Activated CD4-positive, alpha-beta memory T cell treated with anti-CD3 and anti-CD28 coated beads for 36 hours (primary cell): Measurements from ENCODE around the gene BMP8B. TPM values are rescaled to one million over a fixed set of nuclear protein-coding genes. Genes with fewer than 3 reads are reported as not detected.

Experiments used
- CTCF ChIA-PET: fragments of 350-600 bp; sonication (Branson Sonifier 250); formaldehyde crosslinking; loops from one replicate; lab custom pipeline; 2021; ENCODE audit warnings: antibody characterized with exemption, inconsistent platforms; lab: Charles Lee
- POLR2A ChIA-PET: fragments of 350-600 bp; sonication (Branson Sonifier 250); formaldehyde crosslinking; loops from one replicate; lab custom pipeline; 2021; ENCODE audit warnings: antibody characterized with exemption; lab: Charles Lee
- DNase-seq: peaks from one replicate; pipeline ENCODE4 v3.0.0-alpha.2; 2020
- H3K27ac Mint-ChIP-seq: one replicate; pipeline ENCODE4 v1.8.0; 2021; ENCODE audit warnings: mixed read lengths
- H3K27me3 Mint-ChIP-seq: one replicate; pipeline ENCODE4 v1.8.0; 2021; ENCODE audit warnings: mixed read lengths
- H3K36me3 Mint-ChIP-seq: one replicate; pipeline ENCODE4 v1.8.0; 2021; ENCODE audit warnings: mixed read lengths
- H3K4me1 Mint-ChIP-seq: one replicate; pipeline ENCODE4 v1.8.0; 2021; ENCODE audit warnings: low read depth, mixed read lengths
- H3K4me3 Mint-ChIP-seq: one replicate; pipeline ENCODE4 v1.8.0; 2021; ENCODE audit warnings: mild to moderate bottlenecking, mixed read lengths
- H3K9me3 Mint-ChIP-seq: one replicate; pipeline ENCODE4 v1.8.0; 2021; ENCODE audit warnings: mixed read lengths
- intact Hi-C: fragments of 100-400 bp; cut with micrococcal nuclease; formaldehyde crosslinking; loops from one replicate; pipeline ENCODE4 v1.15.1; 2023
- total RNA-seq, 2 experiments: library from RNA; stranded (reverse); gene quantifications; one replicate each; pipeline ENCODE4 v1.2.3, GENCODE V29; 2021

The BMP8B gene
- total RNA-seq, 2 experiments from 2014 or later = 0.53 to 0.55 TPM

DNA sequence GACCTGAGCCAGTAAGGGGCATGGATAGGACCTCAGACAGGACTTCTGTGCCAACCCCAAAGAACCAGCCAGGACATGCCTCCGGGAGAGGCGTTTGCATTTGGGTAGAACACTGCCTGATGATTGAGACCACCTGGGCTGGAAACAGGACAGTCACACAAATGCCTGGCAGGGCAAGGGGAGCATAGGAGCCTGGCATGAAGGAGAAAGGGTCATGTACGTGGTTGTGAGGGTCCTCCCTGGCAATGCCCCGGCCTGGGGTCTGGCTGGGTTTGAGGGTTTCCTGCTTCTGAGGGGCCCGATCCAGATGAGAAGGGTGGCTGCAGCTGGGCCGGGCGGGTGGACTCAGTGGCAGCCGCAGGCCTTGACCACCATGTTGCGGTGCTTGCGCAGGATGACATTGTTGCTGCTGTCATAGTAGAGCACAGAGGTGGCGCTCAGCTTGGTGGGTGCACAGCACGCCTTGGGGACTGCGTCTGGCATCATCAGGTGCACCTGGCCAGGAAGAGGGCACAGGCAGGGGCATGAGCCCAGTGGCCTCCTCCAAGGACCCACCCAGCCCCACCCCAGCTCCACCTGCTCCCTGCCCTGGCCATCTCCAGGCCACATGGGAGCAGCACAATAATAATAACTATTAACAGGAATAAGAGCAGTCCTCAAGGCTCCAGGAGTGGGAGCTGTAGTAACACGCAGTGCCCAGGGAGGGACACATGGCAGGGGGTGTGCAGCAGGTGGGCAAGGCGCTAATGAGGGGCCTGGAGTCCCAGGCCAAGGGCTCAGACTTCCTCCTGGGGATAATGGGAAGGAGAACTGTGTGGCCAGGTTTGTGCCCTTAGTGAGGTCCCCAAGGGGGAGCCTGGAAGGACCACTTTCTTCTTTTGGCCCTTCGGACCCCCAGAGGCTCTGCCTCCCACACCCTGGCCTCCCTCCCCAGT lies 28.3 kb downstream of the BMP8B start:
- no peak for DNase-seq
- Mint-ChIP-seq H3K27ac (no peak overlapping the region), H3K4me1 (no peaks in the 10 kb centered on the region), H3K4me3 (no peak overlapping the region), H3K36me3 (peaks cover 22% of the 10 kb centered on the region), H3K27me3 (no peaks in the 10 kb centered on the region), H3K9me3 (no peaks in the 10 kb centered on the region)
- intact Hi-C loops = no loop called here
- ChIA-PET CTCF (no interaction called here), POLR2A (no interaction called here)

DNA sequence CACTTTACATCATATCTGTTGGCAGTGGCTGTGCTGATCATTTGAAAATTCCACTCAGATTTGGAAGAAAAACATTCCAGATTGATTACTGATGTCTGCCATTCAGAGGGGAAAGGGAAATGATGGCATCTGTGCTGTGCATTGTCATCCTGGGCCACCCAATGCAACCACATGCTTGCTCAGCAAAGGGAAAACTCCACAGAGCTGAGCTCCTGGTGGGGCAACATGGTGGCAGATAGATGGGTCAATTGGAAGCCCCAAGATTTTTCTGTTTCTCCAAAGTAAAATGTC lies 29.3 kb downstream of the BMP8B start:
- CTCF ChIA-PET = no interaction called here
- POLR2A ChIA-PET = no interaction called here
- Mint-ChIP-seq H3K4me1 (no peaks in the 10 kb centered on the region), H3K27ac (no peak overlapping the region), H3K36me3 (peaks cover 22% of the 10 kb centered on the region), H3K4me3 (no peak overlapping the region), H3K9me3 (no peaks in the 10 kb centered on the region), H3K27me3 (no peaks in the 10 kb centered on the region)
- no peak for DNase-seq
- intact Hi-C loops = no loop called here

DNA sequence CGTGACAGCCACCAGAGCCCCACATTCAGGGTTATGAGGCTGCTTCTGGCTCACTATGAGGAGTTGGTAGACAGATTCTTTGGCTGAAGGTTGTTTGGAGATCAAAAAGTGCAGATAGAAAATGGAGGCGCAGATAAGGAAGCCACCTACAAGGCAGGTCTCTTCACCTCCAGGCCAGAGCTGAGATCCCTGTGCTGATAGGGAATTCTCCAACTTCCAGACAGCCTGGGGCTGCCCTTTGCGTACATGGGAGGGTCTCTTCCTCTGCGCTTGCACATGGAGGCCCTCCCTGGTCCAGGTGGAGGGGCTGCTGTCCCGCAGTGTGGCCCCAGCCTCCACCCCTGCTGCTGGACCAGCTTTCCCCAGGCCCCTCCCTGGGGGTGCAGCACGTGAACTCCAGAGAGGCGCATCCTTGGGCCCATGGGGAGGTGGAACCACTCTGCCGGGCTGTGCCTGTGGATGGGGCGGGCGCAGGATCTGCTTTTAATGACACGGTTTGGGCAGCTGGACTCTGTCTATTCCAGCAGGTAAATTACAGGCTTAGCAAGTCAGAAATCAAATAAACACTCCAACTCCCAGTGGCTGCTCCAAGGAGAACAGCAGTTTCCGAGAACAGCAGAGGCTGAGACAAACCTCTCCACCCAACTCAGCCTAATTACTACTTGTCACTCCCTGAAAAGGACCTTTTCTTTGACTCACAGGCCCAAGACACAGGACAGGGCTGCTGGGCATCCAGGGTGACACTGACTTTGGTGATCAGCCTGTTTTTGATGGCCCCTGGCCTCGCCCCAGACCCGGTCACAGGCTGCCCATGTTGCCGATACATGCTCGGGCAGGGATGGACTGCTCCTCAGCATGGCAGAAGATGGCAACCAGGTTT lies 29.9 kb downstream of the BMP8B start:
- Mint-ChIP-seq H3K27ac (no peak overlapping the region), H3K9me3 (no peaks in the 10 kb centered on the region), H3K36me3 (peaks cover 23% of the 10 kb centered on the region), H3K27me3 (no peaks in the 10 kb centered on the region), H3K4me1 (no peaks in the 10 kb centered on the region), H3K4me3 (no peak overlapping the region)
- DNase-seq = no peak
- ChIA-PET POLR2A (no interaction called here), CTCF (no interaction called here)
- intact Hi-C loops = no loop called here

DNA sequence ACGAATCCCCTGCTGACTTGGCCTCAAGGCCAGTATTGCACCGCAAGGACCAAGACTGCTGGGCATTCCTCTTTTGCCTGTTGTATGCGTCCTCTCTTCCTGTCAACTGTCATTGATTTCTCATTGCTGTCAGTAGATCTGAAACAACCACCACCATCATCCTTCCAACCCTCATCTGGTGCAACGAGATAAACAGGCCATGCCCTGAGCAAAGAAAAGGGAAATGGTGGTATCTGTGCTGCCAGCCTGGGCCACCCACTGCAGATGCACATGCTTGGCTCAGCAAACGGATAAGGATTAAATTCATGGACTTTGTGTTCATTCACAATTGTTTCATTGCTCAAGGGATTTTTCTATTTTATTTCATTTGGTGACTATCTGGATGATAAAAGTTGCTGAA lies 31.2 kb downstream of the BMP8B start:
- no peaks in the 10 kb centered on the region for H3K4me1 Mint-ChIP-seq
- intact Hi-C loops = no loop called here
- H3K36me3 Mint-ChIP-seq = peaks cover 31% of the 10 kb centered on the region
- POLR2A ChIA-PET = no interaction called here
- CTCF ChIA-PET = no interaction called here
- H3K27me3 Mint-ChIP-seq = no peaks in the 10 kb centered on the region
- H3K9me3 Mint-ChIP-seq = no peaks in the 10 kb centered on the region
- no peak overlapping the region for H3K4me3 Mint-ChIP-seq
- no peak overlapping the region for H3K27ac Mint-ChIP-seq
- no peak for DNase-seq

DNA sequence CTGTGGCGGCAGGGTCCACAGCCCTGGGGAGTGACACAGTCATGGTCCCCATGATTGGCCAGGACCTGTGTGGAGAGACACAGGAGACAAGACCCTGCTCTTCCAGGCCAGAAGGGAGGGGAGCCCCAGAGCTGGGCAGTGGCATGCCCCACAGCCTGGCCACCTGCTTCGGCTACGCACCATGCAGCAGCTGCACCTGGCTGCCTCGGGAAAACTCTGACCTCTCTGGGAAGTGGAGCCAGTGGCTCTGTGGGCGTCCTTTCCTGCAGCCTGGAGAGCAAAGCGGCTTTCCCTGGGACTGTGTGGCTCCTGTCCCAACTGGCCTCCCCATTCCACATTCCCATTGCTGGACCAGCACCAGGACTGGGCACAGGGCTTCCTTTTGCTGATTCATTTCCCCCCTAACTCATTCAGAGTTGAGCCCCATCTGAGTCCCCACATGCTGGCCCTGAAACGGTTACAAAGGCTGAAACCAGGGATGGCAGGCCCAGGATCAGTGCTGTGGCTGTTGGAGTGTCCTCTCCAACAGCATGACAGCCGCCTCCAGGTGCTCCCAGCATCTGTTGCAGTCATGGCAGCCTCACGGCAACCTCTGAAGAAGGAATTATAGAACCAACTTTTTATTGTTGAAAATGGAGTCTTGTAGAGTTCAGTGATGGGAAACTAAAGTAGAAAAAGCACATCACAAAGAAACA lies 32.6 kb downstream of the BMP8B start:
- CTCF ChIA-PET = no interaction called here
- no peaks in the 10 kb centered on the region for H3K27me3 Mint-ChIP-seq
- no peak for DNase-seq
- intact Hi-C loops = no loop called here
- no peaks in the 10 kb centered on the region for H3K4me1 Mint-ChIP-seq
- H3K9me3 Mint-ChIP-seq = no peaks in the 10 kb centered on the region
- peaks cover 41% of the 10 kb centered on the region for H3K36me3 Mint-ChIP-seq
- H3K27ac Mint-ChIP-seq = no peak overlapping the region
- H3K4me3 Mint-ChIP-seq = no peak overlapping the region
- POLR2A ChIA-PET = no interaction called here

DNA sequence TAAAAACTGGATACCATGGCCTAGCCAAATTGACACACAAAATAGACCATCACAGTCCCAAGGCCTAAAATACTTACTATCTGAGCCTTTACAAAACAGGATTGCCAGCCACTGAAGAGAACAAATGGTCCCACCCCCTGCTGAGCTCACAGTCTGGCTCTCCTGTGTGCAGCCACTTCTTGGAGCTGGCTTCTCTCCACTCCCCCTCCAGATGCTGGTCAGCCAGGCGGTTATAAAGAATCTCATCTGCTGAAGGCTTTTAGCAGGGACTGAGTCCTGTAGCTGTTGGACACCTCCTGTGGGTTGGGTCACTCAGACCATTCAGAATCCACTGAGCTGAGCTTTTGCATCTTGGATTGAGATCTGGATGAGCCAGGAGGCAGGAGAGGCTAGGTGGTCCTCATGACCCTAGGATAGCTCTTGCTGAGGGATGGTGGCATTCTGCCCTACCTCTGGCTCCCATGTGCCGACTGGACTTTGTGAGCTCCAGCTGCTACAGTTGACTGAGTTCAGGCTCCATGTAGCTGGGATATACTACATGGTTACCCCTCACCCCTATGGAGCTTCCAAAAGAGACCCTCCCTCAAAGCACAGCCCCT lies 33.7 kb downstream of the BMP8B start:
- H3K27me3 Mint-ChIP-seq = no peaks in the 10 kb centered on the region
- no peaks in the 10 kb centered on the region for H3K9me3 Mint-ChIP-seq
- H3K4me3 Mint-ChIP-seq = no peak overlapping the region
- intact Hi-C loops = no loop called here
- no peaks in the 10 kb centered on the region for H3K4me1 Mint-ChIP-seq
- CTCF ChIA-PET = interaction anchor here (1.3 kb wide), 1 partner anchor 35 kb away, joined by 4 read pairs; no protein-coding TSS in a partner anchor
- no peak overlapping the region for H3K27ac Mint-ChIP-seq
- H3K36me3 Mint-ChIP-seq = peaks cover 47% of the 10 kb centered on the region
- POLR2A ChIA-PET = no interaction called here
- no peak for DNase-seq

DNA sequence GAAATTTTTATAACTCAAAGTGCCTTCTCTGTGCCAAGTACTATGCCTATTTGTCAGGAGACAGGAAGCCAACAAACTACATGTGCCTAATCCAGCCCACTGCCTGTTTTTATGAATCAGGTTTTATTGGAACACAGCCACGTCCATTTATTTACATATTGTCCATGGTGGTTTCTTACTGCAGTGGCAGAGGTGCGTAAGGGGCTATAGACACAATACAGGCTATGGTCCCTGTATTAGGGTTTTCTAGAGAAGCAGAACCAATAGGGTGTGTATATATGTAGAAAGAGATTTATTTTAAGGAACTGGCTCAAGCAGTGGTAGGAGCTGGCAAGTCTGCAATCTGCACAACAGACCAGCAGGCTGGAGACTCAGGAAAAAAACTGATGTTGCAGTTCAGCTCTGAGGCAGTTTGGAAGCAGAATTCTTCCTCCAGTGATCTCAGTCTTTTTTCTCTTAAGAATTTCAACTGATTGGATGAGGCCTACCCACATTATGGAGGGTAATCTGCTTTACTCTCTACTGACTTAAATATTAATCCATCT lies 34.6 kb downstream of the BMP8B start:
- Mint-ChIP-seq H3K27me3 (no peaks in the 10 kb centered on the region), H3K4me1 (no peaks in the 10 kb centered on the region), H3K36me3 (peaks cover 51% of the 10 kb centered on the region), H3K27ac (no peak overlapping the region), H3K9me3 (no peaks in the 10 kb centered on the region), H3K4me3 (no peak overlapping the region)
- no peak for DNase-seq
- intact Hi-C loops = no loop called here
- ChIA-PET CTCF (interaction anchor here (1.3 kb wide), 1 partner anchor 34 kb away, joined by 4 read pairs; no protein-coding TSS in a partner anchor), POLR2A (no interaction called here)

DNA sequence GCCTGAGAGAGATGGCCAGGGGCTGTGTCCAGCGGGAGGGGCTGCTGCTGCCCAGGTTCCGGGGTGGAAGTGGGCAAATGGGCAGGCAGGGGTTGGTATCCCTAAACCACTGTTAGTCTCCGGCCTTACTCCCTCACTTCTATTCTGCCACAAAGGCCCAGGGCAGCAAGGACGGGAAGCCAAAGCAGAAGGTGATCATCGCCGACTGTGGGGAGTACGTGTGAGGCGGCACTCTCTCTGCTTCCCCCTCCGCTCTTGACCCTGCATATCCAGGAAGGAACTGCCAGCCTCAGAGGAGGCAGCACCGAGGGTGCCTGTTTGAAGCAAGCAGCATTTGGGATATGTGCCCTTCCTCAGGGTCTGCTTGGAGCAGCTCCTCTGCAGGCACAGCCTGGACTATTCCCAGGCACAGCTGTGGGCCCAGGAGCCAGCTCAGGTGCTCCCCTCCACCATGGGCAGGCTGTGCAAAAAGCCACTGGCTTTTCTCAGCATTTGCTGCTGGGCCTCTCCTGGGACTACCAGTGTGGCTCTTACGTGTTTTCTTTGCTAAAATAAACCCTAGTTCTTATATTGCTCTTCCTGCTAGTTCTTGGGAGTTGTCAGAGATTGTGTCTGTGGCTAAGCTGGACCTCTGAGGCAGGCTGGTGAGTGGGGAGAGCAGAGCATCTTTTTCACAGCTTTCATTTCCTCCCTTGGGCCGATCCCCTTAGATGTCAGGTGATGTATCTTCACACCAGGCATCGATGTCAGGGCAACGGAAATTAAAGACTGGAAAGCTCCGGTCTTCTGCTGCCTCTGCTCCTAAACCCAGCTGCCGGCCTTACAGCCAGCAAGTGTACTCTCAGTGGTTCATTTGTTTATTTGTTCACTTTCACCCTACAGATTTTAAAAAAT lies 35.3 kb downstream of the BMP8B start:
- POLR2A ChIA-PET = no interaction called here
- DNase-seq = no peak
- Mint-ChIP-seq H3K4me3 (no peak overlapping the region), H3K27me3 (no peaks in the 10 kb centered on the region), H3K27ac (no peak overlapping the region), H3K4me1 (no peaks in the 10 kb centered on the region), H3K36me3 (peaks cover 50% of the 10 kb centered on the region), H3K9me3 (no peaks in the 10 kb centered on the region)
- CTCF ChIA-PET = no interaction called here
- intact Hi-C loops = no loop called here

DNA sequence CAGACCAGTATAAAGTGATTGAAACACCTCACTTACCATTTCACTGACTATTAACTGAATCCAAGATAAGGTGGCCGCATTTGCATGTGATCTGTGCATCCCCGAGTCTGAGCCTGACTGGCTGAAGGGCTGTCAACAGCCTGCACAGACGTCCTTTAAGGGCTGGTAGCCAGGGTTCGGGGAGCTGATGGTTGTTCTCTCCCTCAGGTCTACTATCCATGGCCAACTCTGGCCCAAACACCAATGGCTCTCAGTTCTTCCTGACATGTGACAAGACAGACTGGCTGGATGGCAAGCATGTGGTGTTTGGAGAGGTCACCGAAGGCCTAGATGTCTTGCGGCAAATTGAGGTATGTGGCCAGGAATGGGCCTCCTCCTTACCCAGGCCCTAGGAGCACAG lies 36.0 kb downstream of the BMP8B start:
- H3K27me3 Mint-ChIP-seq = no peaks in the 10 kb centered on the region
- CTCF ChIA-PET = no interaction called here
- no peaks in the 10 kb centered on the region for H3K9me3 Mint-ChIP-seq
- no peak overlapping the region for H3K27ac Mint-ChIP-seq
- H3K4me1 Mint-ChIP-seq = no peaks in the 10 kb centered on the region
- intact Hi-C loops = no loop called here
- H3K36me3 Mint-ChIP-seq = peaks cover 48% of the 10 kb centered on the region
- H3K4me3 Mint-ChIP-seq = no peak overlapping the region
- DNase-seq = no peak
- POLR2A ChIA-PET = no interaction called here

DNA sequence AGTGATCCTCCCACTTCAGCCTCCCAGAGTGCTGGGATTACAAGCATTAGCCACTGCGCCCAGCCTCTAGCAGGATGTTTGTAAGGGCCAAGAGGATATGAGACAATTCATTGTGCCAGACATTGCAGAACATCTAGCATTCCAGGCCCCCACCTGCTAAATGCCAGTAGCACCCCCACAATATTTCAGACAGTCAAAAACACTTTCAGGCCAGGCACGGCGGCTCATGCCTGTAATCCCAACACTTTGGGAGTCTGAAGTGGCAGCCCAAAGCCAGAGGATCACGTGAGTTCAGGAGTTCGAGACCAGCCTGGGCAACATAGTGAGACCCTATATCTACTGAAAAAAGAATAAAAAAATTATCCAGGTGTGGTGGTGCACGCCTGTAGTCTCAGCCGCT lies 37.1 kb downstream of the BMP8B start:
- no peak overlapping the region for H3K27ac Mint-ChIP-seq
- peaks cover 52% of the 10 kb centered on the region for H3K36me3 Mint-ChIP-seq
- ChIA-PET POLR2A (no interaction called here), CTCF (no interaction called here)
- H3K27me3 Mint-ChIP-seq = no peaks in the 10 kb centered on the region
- no peak for DNase-seq
- H3K4me3 Mint-ChIP-seq = no peak overlapping the region
- intact Hi-C loops = no loop called here
- H3K4me1 Mint-ChIP-seq = no peaks in the 10 kb centered on the region
- H3K9me3 Mint-ChIP-seq = no peaks in the 10 kb centered on the region
